Right atrium auricular region (tissue), 2 donors: ENCODE results near the gene PIF1. TPM values are rescaled to one million over a fixed set of nuclear protein-coding genes. Genes with fewer than 3 reads are reported as not detected.

ENCODE experiments used
- DNase-seq: peaks from one replicate; pipeline ENCODE4 v3.0.0-alpha.2; 2019; ENCODE audit warnings: low spot score
- H3K27ac ChIP-seq, 2 donors: fragments of 200-600 bp; sonication (generic); 1 replicate in 1 of 2; 2 replicates in 1 of 2; pipeline ENCODE4 v1.5.1; 2016 to 2019
- H3K27me3 ChIP-seq, 2 donors: fragments of 200-600 bp; sonication (generic); one replicate each; pipeline versions ENCODE4 v1.5.1 to v1.6.0; 2017 to 2019
- H3K36me3 ChIP-seq: fragments of 200-600 bp; sonication (generic); one replicate; pipeline ENCODE4 v1.5.1; 2016
- H3K4me1 ChIP-seq, 2 donors: fragments of 200-600 bp; sonication (generic); one replicate each; pipeline versions ENCODE4 v1.5.1 to v1.6.0; 2017 to 2019
- H3K4me3 ChIP-seq, 2 donors: fragments of 200-600 bp; sonication (generic); 1 replicate in 1 of 2; 2 replicates in 1 of 2; pipeline ENCODE4 v1.5.1; 2017 to 2019; ENCODE audit warnings: mild to moderate bottlenecking in 1 of 2, moderate library complexity in 1 of 2
- H3K9me3 ChIP-seq, 2 donors: fragments of 200-600 bp; sonication (generic); one replicate each; pipeline ENCODE4 v1.5.1; 2019
- total RNA-seq, 2 donors: library from RNA; depleted of rRNA; stranded (reverse); fragments of >200 nt; gene quantifications; one replicate each; pipeline ENCODE4 v1.1.0, GENCODE V29; 2016
- TF ChIP-seq, protein P1 (sequence below), 2 donors: fragments of 200-600 bp; sonication (generic); IDR thresholded peaks; one replicate each; pipeline ENCODE4 v1.5.1; 2019; ENCODE audit warnings: antibody characterized with exemption in 2 of 2

Gene PIF1
- total RNA-seq, 2 donors from 2014 or later, result 0.28 to 0.56 TPM

DNA sequence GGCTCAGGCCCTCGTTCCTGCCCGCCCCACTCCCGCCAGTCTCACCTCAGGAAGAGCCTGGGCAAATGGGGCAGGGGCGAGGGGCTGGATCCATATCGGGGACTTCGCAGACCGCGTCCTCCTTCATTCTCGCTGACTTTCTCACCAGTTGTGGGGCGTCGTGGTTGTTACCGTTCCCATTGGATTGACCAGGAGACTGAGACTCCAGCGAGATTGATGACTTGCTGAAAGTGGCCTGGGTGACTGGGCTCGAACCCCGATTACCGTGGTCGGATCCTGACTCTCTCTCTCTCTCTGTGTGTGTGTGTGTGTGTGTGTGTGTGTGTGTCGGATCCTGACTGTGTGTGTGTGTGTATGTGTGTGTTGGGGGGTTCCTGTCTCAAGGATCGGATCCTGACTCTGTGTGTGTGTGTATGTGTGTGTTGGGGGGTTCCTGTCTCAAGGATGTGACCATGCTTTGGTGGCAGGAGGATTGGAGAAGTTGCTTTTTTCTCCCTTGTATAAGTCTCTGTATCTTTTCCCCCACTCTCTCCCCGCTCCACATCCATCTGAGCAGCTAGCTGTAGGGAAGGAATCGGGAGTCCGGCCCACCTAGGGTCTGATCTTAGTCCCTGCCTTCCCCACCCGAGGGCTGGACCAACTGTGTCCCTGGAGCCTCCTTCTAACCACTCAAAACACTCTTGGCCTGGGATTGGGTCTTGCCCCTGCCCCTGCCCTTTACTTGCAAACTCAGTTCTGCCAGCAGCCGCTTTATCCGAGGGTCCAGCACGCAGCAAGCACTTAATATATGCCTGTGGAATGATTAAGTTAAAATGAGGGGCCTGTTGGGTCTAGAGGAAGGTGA lies 16.9 kb upstream of the PIF1 start:
- no peaks in the 10 kb centered on the region for H3K27me3 ChIP-seq
- peaks cover 0 to 54% of the 10 kb centered on the region in 2 donors for H3K4me1 ChIP-seq
- DNase-seq, result peak; percentile 81

DNA sequence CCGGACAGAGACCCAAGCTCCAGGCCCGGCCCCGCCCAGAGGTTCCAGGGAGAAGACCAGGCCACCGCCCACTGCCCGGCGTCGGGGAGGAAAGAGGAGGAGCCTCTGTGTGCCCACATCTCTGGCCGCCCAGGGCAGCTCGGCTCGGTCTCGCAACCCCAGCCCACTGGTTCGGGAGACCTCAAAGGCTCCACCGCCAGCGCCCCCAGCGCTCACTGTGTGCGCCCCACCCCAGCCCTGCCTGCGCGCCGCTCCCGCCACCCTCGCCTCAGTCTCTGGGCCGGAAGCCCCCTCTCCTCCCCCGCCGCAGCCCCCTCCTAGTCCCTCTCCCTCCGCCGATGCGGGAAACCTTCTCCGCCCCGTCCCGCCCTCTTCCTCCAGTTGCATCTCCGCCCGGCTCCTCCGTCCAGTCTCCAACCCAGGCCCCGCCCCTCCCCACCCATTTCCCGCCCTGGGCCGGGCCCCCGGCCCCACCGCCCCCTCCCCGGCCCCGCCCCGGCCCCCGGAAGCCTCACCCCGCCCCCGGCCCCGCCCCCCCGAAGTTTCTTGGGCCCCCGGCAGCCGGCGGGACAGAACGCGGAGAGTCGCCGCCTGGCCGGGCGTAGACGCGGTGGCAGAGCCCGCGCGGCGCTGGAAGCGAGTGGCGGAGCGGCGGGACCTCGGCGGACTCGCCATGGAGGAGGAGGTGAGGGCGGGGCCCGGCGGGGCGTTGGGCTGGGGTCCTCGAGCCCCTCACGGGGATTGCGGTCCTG lies 16.1 kb upstream of the PIF1 start, which contains the start of gene PLEKHO2:
Gene PLEKHO2, plus strand, starts transcription at position 572 of the 752 bp plus-strand sequence. Its CDS starts 102 bp downstream, at position 674.
- TF ChIP-seq, protein P1, sequence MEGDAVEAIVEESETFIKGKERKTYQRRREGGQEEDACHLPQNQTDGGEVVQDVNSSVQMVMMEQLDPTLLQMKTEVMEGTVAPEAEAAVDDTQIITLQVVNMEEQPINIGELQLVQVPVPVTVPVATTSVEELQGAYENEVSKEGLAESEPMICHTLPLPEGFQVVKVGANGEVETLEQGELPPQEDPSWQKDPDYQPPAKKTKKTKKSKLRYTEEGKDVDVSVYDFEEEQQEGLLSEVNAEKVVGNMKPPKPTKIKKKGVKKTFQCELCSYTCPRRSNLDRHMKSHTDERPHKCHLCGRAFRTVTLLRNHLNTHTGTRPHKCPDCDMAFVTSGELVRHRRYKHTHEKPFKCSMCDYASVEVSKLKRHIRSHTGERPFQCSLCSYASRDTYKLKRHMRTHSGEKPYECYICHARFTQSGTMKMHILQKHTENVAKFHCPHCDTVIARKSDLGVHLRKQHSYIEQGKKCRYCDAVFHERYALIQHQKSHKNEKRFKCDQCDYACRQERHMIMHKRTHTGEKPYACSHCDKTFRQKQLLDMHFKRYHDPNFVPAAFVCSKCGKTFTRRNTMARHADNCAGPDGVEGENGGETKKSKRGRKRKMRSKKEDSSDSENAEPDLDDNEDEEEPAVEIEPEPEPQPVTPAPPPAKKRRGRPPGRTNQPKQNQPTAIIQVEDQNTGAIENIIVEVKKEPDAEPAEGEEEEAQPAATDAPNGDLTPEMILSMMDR (IDR thresholded peaks at IDR 0.05), result no peak
- H3K36me3 ChIP-seq, result no peaks in the 10 kb centered on the region
- no peaks in the 10 kb centered on the region for H3K9me3 ChIP-seq
- peak within 1 kb of the TSS; percentile 93 to 94 for H3K27ac ChIP-seq
- H3K4me1 ChIP-seq, result peaks cover 0 to 47% of the 10 kb centered on the region in 2 donors
- peak within 1 kb of the TSS; percentile 96 to 97 for H3K4me3 ChIP-seq
- H3K27me3 ChIP-seq, result no peaks in the 10 kb centered on the region
- peak; percentile 96 for DNase-seq

More for the DNA sequence above, 16.9 kb upstream of the PIF1 start:
- H3K27ac ChIP-seq, result peak overlapping the region; percentile 93 to 94
- peak overlapping the region; percentile 96 to 97 for H3K4me3 ChIP-seq
- TF ChIP-seq, protein P1 (IDR thresholded peaks at IDR 0.05), result no peak
- no peaks in the 10 kb centered on the region for H3K36me3 ChIP-seq
- no peaks in the 10 kb centered on the region for H3K9me3 ChIP-seq

DNA sequence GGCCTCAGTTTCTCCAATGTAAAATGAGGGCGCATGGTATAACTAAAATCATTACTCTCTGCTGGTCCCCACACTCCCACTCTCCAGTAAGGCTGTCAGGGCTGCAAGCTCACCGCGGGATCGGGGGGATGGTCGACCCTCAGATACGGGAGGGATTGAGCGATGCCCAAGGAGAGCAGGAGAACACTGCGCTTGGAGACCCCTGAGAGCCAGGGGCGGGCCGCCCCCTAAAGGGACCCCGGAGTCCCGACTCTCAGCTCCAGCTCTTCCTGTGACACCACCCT lies 15.6 kb upstream of the PIF1 start:
- no peak for DNase-seq
- peak overlapping the region; percentile 96 to 97 for H3K4me3 ChIP-seq
- TF ChIP-seq, protein P1 (IDR thresholded peaks at IDR 0.05), result no peak
- H3K36me3 ChIP-seq, result no peaks in the 10 kb centered on the region
- no peaks in the 10 kb centered on the region for H3K9me3 ChIP-seq
- H3K4me1 ChIP-seq, result peaks cover 0 to 45% of the 10 kb centered on the region in 2 donors
- peak overlapping the region; percentile 93 to 94 for H3K27ac ChIP-seq
- no peaks in the 10 kb centered on the region for H3K27me3 ChIP-seq

DNA sequence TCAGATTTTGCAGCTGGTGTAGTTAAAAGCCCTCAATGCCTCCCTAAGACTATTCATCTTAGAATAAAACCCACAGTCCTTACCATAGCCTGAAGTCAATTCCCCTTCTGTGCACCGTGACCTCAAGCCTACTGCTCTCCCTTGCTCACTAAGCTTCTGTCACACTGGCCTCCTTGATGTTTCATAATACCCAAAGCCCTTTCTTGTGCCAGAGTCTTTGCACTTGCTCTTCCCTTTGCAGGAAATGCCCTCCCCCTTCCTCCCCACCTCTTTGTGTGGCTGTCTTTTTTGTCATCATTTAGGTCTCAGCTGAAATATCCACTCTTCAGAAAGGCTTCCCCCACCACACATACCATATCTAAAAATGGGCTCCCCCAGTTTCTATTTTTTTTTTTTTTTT lies 12.1 kb upstream of the PIF1 start:
- Histone ChIP-seq H3K27me3 (no peaks in the 10 kb centered on the region), H3K9me3 (no peaks in the 10 kb centered on the region), H3K36me3 (no peaks in the 10 kb centered on the region), H3K27ac (no peak overlapping the region), H3K4me3 (no peak overlapping the region), H3K4me1 (peaks cover 0 to 15% of the 10 kb centered on the region in 2 donors)
- TF ChIP-seq, protein P1 (IDR thresholded peaks at IDR 0.05), result no peak
- no peak for DNase-seq

DNA sequence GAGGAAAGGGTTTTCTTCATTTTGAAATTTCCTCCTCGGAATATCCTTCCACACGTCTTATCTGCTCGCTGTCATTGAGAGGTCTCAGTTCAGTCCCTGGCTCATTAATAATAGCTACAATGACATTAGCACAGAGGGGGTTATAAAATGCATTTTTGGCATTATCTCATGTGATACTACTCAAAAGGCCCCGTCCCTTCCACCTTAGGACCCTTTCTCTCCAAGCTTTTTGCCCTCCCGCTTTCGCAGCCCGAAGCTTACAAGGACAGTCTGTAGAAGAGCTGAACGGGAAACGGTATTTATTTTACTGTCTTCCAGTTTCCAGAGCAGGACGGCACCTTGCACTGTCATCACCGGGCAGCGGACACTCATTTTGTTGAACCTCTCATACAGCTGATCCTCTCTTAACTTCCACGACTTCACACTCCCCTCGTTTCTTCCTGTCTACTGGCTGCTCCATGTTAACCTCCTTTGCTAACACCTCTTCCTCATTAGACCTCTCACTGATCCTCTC lies 10.6 kb upstream of the PIF1 start:
- DNase-seq, result no peak
- Histone ChIP-seq H3K27ac (peak overlapping the region; percentile 80 to 81), H3K27me3 (no peaks in the 10 kb centered on the region), H3K4me1 (peaks cover 0 to 14% of the 10 kb centered on the region in 2 donors), H3K4me3 (peak overlapping the region; percentile 11 to 43), H3K9me3 (no peaks in the 10 kb centered on the region), H3K36me3 (no peaks in the 10 kb centered on the region)
- TF ChIP-seq, protein P1 (IDR thresholded peaks at IDR 0.05), result no peak
